Measurements from ENCODE around the gene PTTG1IP.

DNA sequence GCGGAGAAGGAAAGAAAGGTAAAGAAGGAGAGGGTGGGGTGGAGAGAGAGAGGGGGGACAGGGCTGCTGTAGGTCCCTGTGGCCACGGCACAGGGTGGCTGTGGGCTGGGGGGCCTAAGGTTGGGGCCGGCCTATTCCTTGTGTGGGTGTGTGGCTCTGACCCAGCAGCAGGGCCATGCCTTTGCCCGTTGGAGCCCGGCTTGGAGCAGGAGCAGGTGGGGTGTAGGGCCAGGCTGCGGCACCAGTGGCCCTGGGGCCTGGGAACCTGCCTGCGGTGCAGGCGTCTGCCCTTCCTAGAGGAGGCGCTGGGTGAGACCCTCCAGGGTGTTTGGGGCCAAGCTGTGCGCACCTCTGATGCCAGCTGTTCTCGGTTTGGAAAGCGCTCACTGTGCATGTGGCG, 36.0 kb downstream of the PTTG1IP start:
- TF ChIP-seq ZNF274 (IDR thresholded peaks at IDR 0.05; ENCODE audit: low read depth, low read length) (no peak), SUZ12 (IDR thresholded peaks at IDR 0.05; ENCODE audit: extremely low read depth, insufficient read depth, insufficient read length) (no peak), YY1 (IDR thresholded peaks at IDR 0.05; ENCODE audit: insufficient read depth, insufficient read length) (no peak)
